CD14-positive monocyte (primary cell): ENCODE measurements around the gene TARP.

Experiments
- DNase-seq, 3 donors: peaks; one replicate each; pipeline ENCODE4 v3.0.0-alpha.2; 2011 to 2022
- H2AFZ ChIP-seq: 2 replicates; pipeline ENCODE4 v1.6.0; 2012; ENCODE audit warnings: mild to moderate bottlenecking, low read depth, low read length, inconsistent platforms; ENCODE audit not compliant: insufficient read depth, poor library complexity, severe bottlenecking
- H3K27ac ChIP-seq, 2 donors: 1 replicate in 1 of 2; 2 replicates in 1 of 2; pipeline ENCODE4 v1.5.1; 2012 to 2013; ENCODE audit warnings: low read length in 2 of 2, control low read depth in 1 of 2, inconsistent platforms in 1 of 2, low read depth in 1 of 2, mild to moderate bottlenecking in 1 of 2
- H3K27me3 ChIP-seq, 2 donors: one replicate each; pipeline versions ENCODE4 v1.6.0 to v1.6.1; 2011 to 2013; ENCODE audit warnings: low read length in 2 of 2; ENCODE audit not compliant: control insufficient read depth in 2 of 2, insufficient read depth in 2 of 2
- H3K36me3 ChIP-seq, 2 donors: replicated peaks in 1 of 2; 1 replicate in 1 of 2; 2 replicates in 1 of 2; pipeline versions ENCODE4 v1.5.1 to v1.6.1; 2012 to 2013; ENCODE audit warnings: low read length in 2 of 2, control low read depth in 1 of 2, inconsistent platforms in 1 of 2, mild to moderate bottlenecking in 1 of 2; ENCODE audit not compliant: insufficient read depth in 2 of 2, control insufficient read depth in 1 of 2
- H3K4me1 ChIP-seq, 2 donors: 1 replicate in 1 of 2; 2 replicates in 1 of 2; pipeline versions ENCODE4 v1.5.1 to v1.6.1; 2012 to 2013; ENCODE audit warnings: low read length in 2 of 2, control low read depth in 1 of 2, inconsistent platforms in 1 of 2, mild to moderate bottlenecking in 1 of 2, moderate library complexity in 1 of 2; ENCODE audit not compliant: insufficient read depth in 2 of 2, control insufficient read depth in 1 of 2
- H3K4me2 ChIP-seq: replicated peaks from 2 replicates; pipeline ENCODE3; 2012; ENCODE audit warnings: low read length, moderate library complexity, mild to moderate bottlenecking; ENCODE audit not compliant: poor library complexity, severe bottlenecking; ENCODE audit errors: extremely low read depth
- H3K4me3 ChIP-seq, 3 experiments: fragments of 200-600 bp in 1 of 3; sonication (generic) in 1 of 3; replicated peaks in 1 of 3; 1 replicate in 2 of 3; 2 replicates in 1 of 3; pipeline ENCODE4 v1.5.1; 2011 to 2013; ENCODE audit warnings: low read length in 3 of 3, mild to moderate bottlenecking in 3 of 3, control low read depth in 2 of 3, low read depth in 2 of 3, inconsistent platforms in 1 of 3, moderate library complexity in 1 of 3
- H3K79me2 ChIP-seq: 2 replicates; pipeline ENCODE4 v1.6.0; 2012; ENCODE audit warnings: mild to moderate bottlenecking, control low read depth, inconsistent platforms, low read length, moderate library complexity; ENCODE audit not compliant: insufficient read depth
- H3K9ac ChIP-seq: 2 replicates; pipeline ENCODE4 v1.6.0; 2017; ENCODE audit warnings: low read length, mild to moderate bottlenecking; ENCODE audit not compliant: insufficient read depth, poor library complexity, severe bottlenecking
- H3K9me3 ChIP-seq, 2 donors: replicated peaks in 1 of 2; 1 replicate in 1 of 2; 2 replicates in 1 of 2; pipeline versions ENCODE4 v1.5.1 to v1.6.1; 2012 to 2013; ENCODE audit warnings: low read length in 2 of 2, control low read depth in 1 of 2; ENCODE audit not compliant: control insufficient read depth in 1 of 2, insufficient read depth in 1 of 2
- H4K20me1 ChIP-seq: 2 replicates; pipeline ENCODE4 v1.6.0; 2012; ENCODE audit warnings: mild to moderate bottlenecking, low read length, control low read depth, moderate library complexity; ENCODE audit not compliant: insufficient read depth
- H3K27ac Mint-ChIP-seq, 7 donors: one replicate each; pipeline ENCODE4 v1.8.0; 2020; ENCODE audit warnings: mild to moderate bottlenecking in 7 of 7, mixed read lengths in 7 of 7, moderate library complexity in 6 of 7, inconsistent platforms in 2 of 7
- H3K27me3 Mint-ChIP-seq, 3 donors: one replicate each; pipeline ENCODE4 v1.8.0; 2021 to 2022; ENCODE audit warnings: low read depth in 3 of 3, mild to moderate bottlenecking in 3 of 3, mixed read lengths in 3 of 3, moderate library complexity in 3 of 3, inconsistent platforms in 1 of 3
- H3K36me3 Mint-ChIP-seq, 2 donors: one replicate each; pipeline ENCODE4 v1.8.0; 2020; ENCODE audit warnings: mixed read lengths in 2 of 2, inconsistent platforms in 1 of 2, mild to moderate bottlenecking in 1 of 2
- H3K4me1 Mint-ChIP-seq: one replicate; pipeline ENCODE4 v1.8.0; 2020; ENCODE audit warnings: mild to moderate bottlenecking, mixed read lengths
- H3K4me3 Mint-ChIP-seq, 2 donors: one replicate each; pipeline ENCODE4 v1.8.0; 2020; ENCODE audit warnings: mild to moderate bottlenecking in 2 of 2, mixed read lengths in 2 of 2, moderate library complexity in 1 of 2
- H3K9me3 Mint-ChIP-seq, 7 donors: one replicate each; pipeline ENCODE4 v1.8.0; 2020 to 2022; ENCODE audit warnings: mixed read lengths in 7 of 7, mild to moderate bottlenecking in 6 of 7, moderate library complexity in 6 of 7, inconsistent platforms in 2 of 7
- CTCF ChIP-seq: fragments of 200-600 bp; IDR thresholded peaks from one replicate; pipeline ENCODE4 v1.8.0; 2022; ENCODE audit warnings: antibody characterized with exemption, mild to moderate bottlenecking
- WGBS: methylation state at CpG from one replicate; pipeline ENCODE4 v1.1.5; 2013; ENCODE audit warnings: missing lambda C conversion rate; ENCODE audit not compliant: insufficient coverage; 5-methylcytosine and 5-hydroxymethylcytosine counted together
- intact Hi-C, 2 donors: fragments of 100-400 bp; cut with micrococcal nuclease; formaldehyde crosslinking; loops; one replicate each; pipeline versions ENCODE4 v1.15.0 to v1.15.1; 2023

TARP gene

GRCh38 chr7:38215735-38216670 lies 57.4 kb downstream of the TARP start:
- intact Hi-C loops: loop anchor here (2.0 to 10.0 kb wide), 4 partner anchors 109 to 159 kb away; no protein-coding TSS in a partner anchor
- Histone ChIP-seq H4K20me1 (no peaks in the 10 kb centered on the region), H3K9me3 (no peaks in the 10 kb centered on the region), H3K27me3 (no peaks in the 10 kb centered on the region), H3K9ac (no peak overlapping the region), H3K4me3 (no peak overlapping the region), H3K4me1 (peaks cover 4 to 10% of the 10 kb centered on the region in 2 donors), H3K4me2 (no peak overlapping the region), H3K79me2 (no peaks in the 10 kb centered on the region), H2AFZ (no peak overlapping the region), H3K27ac (peak overlapping the region in 1 of 2 donors; percentile 41), H3K36me3 (peaks cover 60 to 87% of the 10 kb centered on the region in 2 donors)
- H3K4me1 Mint-ChIP-seq: peaks cover 8% of the 10 kb centered on the region
- no peaks in the 10 kb centered on the region for H3K9me3 Mint-ChIP-seq
- WGBS: 2% methylated on average over 5 of the region's 5 CpGs
- TF ChIP-seq CTCF: peak; percentile 95
- peak; percentile 82 to 91 (median 85) for DNase-seq
- H3K4me3 Mint-ChIP-seq: peak overlapping the region in 1 of 2 donors; percentile 74
- H3K36me3 Mint-ChIP-seq: peaks cover 65 to 67% of the 10 kb centered on the region in 2 donors
- H3K27me3 Mint-ChIP-seq: no peaks in the 10 kb centered on the region
- H3K27ac Mint-ChIP-seq: peak overlapping the region; percentile 9 to 78 (median 60)

- Mint-ChIP-seq H3K27ac (peak overlapping the region in 3 of 7 donors; percentile 15 to 78 (median 67)), H3K4me1 (peaks cover 8% of the 10 kb centered on the region), H3K4me3 (no peak overlapping the region), H3K9me3 (no peaks in the 10 kb centered on the region), H3K36me3 (peaks cover 63% of the 10 kb centered on the region in 2 donors), H3K27me3 (no peaks in the 10 kb centered on the region)
- Histone ChIP-seq H4K20me1 (no peaks in the 10 kb centered on the region), H3K27me3 (no peaks in the 10 kb centered on the region), H3K9ac (no peak overlapping the region), H3K4me1 (peaks cover 4 to 10% of the 10 kb centered on the region in 2 donors), H3K27ac (no peak overlapping the region), H2AFZ (no peak overlapping the region), H3K36me3 (peaks cover 55 to 85% of the 10 kb centered on the region in 2 donors), H3K9me3 (no peaks in the 10 kb centered on the region), H3K79me2 (no peaks in the 10 kb centered on the region), H3K4me2 (no peak overlapping the region), H3K4me3 (no peak overlapping the region)
- TF ChIP-seq CTCF: no peak
- no peak for DNase-seq
- intact Hi-C loops: loop anchor here (2.0 to 10.0 kb wide), 4 partner anchors 110 to 160 kb away; no protein-coding TSS in a partner anchor
- no CpG with 5 or more reads among the region's 1 CpG for WGBS
Observed at GRCh38 chr7:38215115-38215514, 58.3 kb downstream of the TARP start.
